ENCODE data around the gene UVRAG.

GRCh38 chr11:76048763-76049162, 233.8 kb downstream of the UVRAG start:
- TF ChIP-seq EZH2 (IDR thresholded peaks at IDR 0.05; ENCODE audit: low read length, unreplicated experiment) (no peak), CTCF (conservative IDR thresholded peaks at IDR 0.05; ENCODE audit: low read depth, low read length) (no peak), EZH2phosphoT487 (IDR thresholded peaks at IDR 0.05; ENCODE audit: borderline replicate concordance, low read length) (no peak)

All from PC-3 (cell line).